Neural progenitor cell (in vitro differentiated cells): ENCODE results near the gene TCF7L1. TPM values are rescaled to one million over a fixed set of nuclear protein-coding genes. Genes with fewer than 3 reads are reported as not detected.
A peak's percentile ranks its signal among the peaks of the same experiment; 100 is the strongest.

Source experiments
- DNase-seq: peaks from one replicate; pipeline ENCODE4 v3.0.0-alpha.2; 2016; ENCODE audit warnings: low spot score
- H2AFZ ChIP-seq: fragments of 200-600 bp; sonication (generic); replicated peaks from 2 replicates; pipeline ENCODE4 v1.6.1; 2016; ENCODE audit warnings: antibody characterized with exemption
- H3F3A ChIP-seq: fragments of 200-600 bp; sonication (generic); 2 replicates; pipeline ENCODE4 v1.6.1; 2016; ENCODE audit warnings: antibody characterized with exemption, low read depth
- H3K27ac ChIP-seq: fragments of 200-600 bp; sonication (generic); 2 replicates; pipeline ENCODE4 v1.5.1; 2016; ENCODE audit warnings: mild to moderate bottlenecking
- H3K27me3 ChIP-seq: fragments of 200-600 bp; sonication (generic); 2 replicates; pipeline ENCODE4 v1.6.1; 2016; ENCODE audit warnings: mild to moderate bottlenecking, moderate library complexity
- H3K36me3 ChIP-seq: fragments of 200-600 bp; sonication (generic); 2 replicates; pipeline ENCODE4 v1.5.1; 2016
- H3K4me1 ChIP-seq: fragments of 200-600 bp; sonication (generic); 2 replicates; pipeline ENCODE4 v1.6.1; 2016; ENCODE audit warnings: mixed run types
- H3K4me2 ChIP-seq: fragments of 200-600 bp; sonication (generic); 2 replicates; pipeline ENCODE4 v1.6.1; 2016
- H3K4me3 ChIP-seq: fragments of 200-600 bp; sonication (generic); 2 replicates; pipeline ENCODE4 v1.5.1; 2016
- H3K79me2 ChIP-seq: fragments of 200-600 bp; sonication (generic); 2 replicates; pipeline ENCODE4 v1.6.1; 2016; ENCODE audit warnings: low read depth
- H3K9ac ChIP-seq: fragments of 200-600 bp; sonication (generic); 2 replicates; pipeline ENCODE4 v1.6.1; 2016
- H3K9me3 ChIP-seq: fragments of 200-600 bp; sonication (generic); 2 replicates; pipeline ENCODE4 v1.5.1; 2016; ENCODE audit warnings: low read depth
- H4K20me1 ChIP-seq: fragments of 200-600 bp; sonication (generic); 2 replicates; pipeline ENCODE4 v1.6.1; 2016; ENCODE audit warnings: low read depth
- H3K27ac Mint-ChIP-seq: 3 replicates; pipeline ENCODE4 v1.8.0; 2021; ENCODE audit warnings: mixed read lengths
- H3K27me3 Mint-ChIP-seq: 2 replicates; pipeline ENCODE4 v1.8.0; 2022; ENCODE audit warnings: low read depth, mild to moderate bottlenecking, inconsistent platforms, moderate library complexity, mixed read lengths; ENCODE audit not compliant: insufficient read depth
- H3K36me3 Mint-ChIP-seq: 3 replicates; pipeline ENCODE4 v1.8.0; 2021; ENCODE audit warnings: mixed read lengths
- H3K4me1 Mint-ChIP-seq: 3 replicates; pipeline ENCODE4 v1.8.0; 2021; ENCODE audit warnings: mixed read lengths
- H3K4me3 Mint-ChIP-seq: 3 replicates; pipeline ENCODE4 v1.8.0; 2021; ENCODE audit warnings: mild to moderate bottlenecking, moderate library complexity, mixed read lengths
- H3K9me3 Mint-ChIP-seq: 3 replicates; pipeline ENCODE4 v1.8.0; 2020; ENCODE audit warnings: mixed read lengths
- CTCF ChIP-seq: fragments of 200-600 bp; sonication (generic); IDR thresholded peaks from 2 replicates; pipeline ENCODE4 v1.5.1; 2017; ENCODE audit warnings: antibody characterized with exemption, mild to moderate bottlenecking
- EZH2 ChIP-seq: fragments of 200-600 bp; sonication (generic); IDR thresholded peaks from 2 replicates; pipeline ENCODE4 v1.6.1; 2017; ENCODE audit warnings: antibody characterized with exemption, mild to moderate bottlenecking, moderate library complexity
- EZH2phosphoT487 ChIP-seq: fragments of 200-600 bp; sonication (generic); IDR thresholded peaks from 2 replicates; pipeline ENCODE4 v1.6.1; 2017; ENCODE audit warnings: antibody characterized with exemption
- total RNA-seq: library from RNA; depleted of rRNA; stranded (reverse); fragments of >200 nt; gene quantifications from 2 replicates; pipeline ENCODE4 v1.2.3, GENCODE V29; 2015; ENCODE audit warnings: low replicate concordance

Gene TCF7L1
- total RNA-seq, 1 donor from 2014 or later = 1.0 TPM

- Histone ChIP-seq H3K9ac (no peak overlapping the region), H3F3A (peaks cover 18% of the 10 kb centered on the region), H3K4me2 (no peak overlapping the region), H3K27me3 (no peaks in the 10 kb centered on the region), H3K9me3 (no peaks in the 10 kb centered on the region), H3K27ac (no peak overlapping the region), H3K36me3 (no peaks in the 10 kb centered on the region), H3K79me2 (peaks cover 44% of the 10 kb centered on the region), H4K20me1 (no peaks in the 10 kb centered on the region), H3K4me1 (peaks cover 47% of the 10 kb centered on the region), H2AFZ (no peak overlapping the region), H3K4me3 (no peak overlapping the region)
- no peak overlapping the region for H3K4me3 Mint-ChIP-seq
- H3K36me3 Mint-ChIP-seq = peaks cover 11% of the 10 kb centered on the region
- TF ChIP-seq CTCF (no peak), EZH2phosphoT487 (no peak), EZH2 (no peak)
- no peak overlapping the region for H3K27ac Mint-ChIP-seq
- peaks cover 6% of the 10 kb centered on the region for H3K27me3 Mint-ChIP-seq
- H3K4me1 Mint-ChIP-seq = peaks cover 60% of the 10 kb centered on the region
- H3K9me3 Mint-ChIP-seq = no peaks in the 10 kb centered on the region
- no peak for DNase-seq
Observed at GRCh38 chr2:85244828-85245227, 111.6 kb downstream of the TCF7L1 start.

DNA sequence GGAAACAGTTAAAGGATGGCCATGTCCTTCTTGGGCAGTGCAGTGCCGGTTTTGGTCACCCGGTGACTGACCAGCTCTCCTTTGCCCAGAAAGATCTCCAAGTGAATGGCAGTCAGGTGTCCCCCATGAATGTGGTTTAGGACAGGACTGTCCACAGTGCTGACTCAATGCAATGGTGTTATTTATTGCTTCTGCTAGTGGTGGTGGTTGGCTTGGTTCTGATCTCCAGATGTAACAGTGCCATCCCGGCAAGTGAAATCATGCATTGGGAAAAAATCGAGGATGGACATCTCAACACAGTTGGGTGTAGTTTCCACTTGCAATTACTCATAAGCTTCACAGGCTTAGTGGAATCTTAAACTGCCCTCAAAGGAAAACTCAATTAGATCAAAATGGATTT lies 112.7 kb downstream of the TCF7L1 start:
- Histone ChIP-seq H3K36me3 (no peaks in the 10 kb centered on the region), H3K4me2 (no peak overlapping the region), H3K4me3 (no peak overlapping the region), H4K20me1 (no peaks in the 10 kb centered on the region), H3K9me3 (no peaks in the 10 kb centered on the region), H3F3A (peaks cover 22% of the 10 kb centered on the region), H3K4me1 (peaks cover 54% of the 10 kb centered on the region), H2AFZ (no peak overlapping the region), H3K27ac (no peak overlapping the region), H3K27me3 (no peaks in the 10 kb centered on the region), H3K79me2 (peaks cover 44% of the 10 kb centered on the region), H3K9ac (no peak overlapping the region)
- no peak for DNase-seq
- Mint-ChIP-seq H3K9me3 (no peaks in the 10 kb centered on the region), H3K36me3 (peaks cover 11% of the 10 kb centered on the region), H3K4me1 (peaks cover 59% of the 10 kb centered on the region), H3K27me3 (peaks cover 4% of the 10 kb centered on the region), H3K4me3 (no peak overlapping the region), H3K27ac (no peak overlapping the region)
- TF ChIP-seq EZH2 = no peak
- no peak for TF ChIP-seq EZH2phosphoT487
- TF ChIP-seq CTCF = no peak

- no peak for DNase-seq
- peaks cover 61% of the 10 kb centered on the region for H3K4me1 Mint-ChIP-seq
- Histone ChIP-seq H3K4me2 (peak overlapping the region; percentile 64), H3F3A (peaks cover 24% of the 10 kb centered on the region), H3K9me3 (no peaks in the 10 kb centered on the region), H3K36me3 (no peaks in the 10 kb centered on the region), H3K4me3 (no peak overlapping the region), H3K27me3 (no peaks in the 10 kb centered on the region), H3K27ac (no peak overlapping the region), H2AFZ (no peak overlapping the region), H4K20me1 (no peaks in the 10 kb centered on the region), H3K4me1 (peaks cover 58% of the 10 kb centered on the region), H3K79me2 (peaks cover 45% of the 10 kb centered on the region), H3K9ac (no peak overlapping the region)
- no peak for TF ChIP-seq EZH2phosphoT487
- TF ChIP-seq CTCF = no peak
- TF ChIP-seq EZH2 = no peak
- no peak overlapping the region for H3K27ac Mint-ChIP-seq
- no peak overlapping the region for H3K4me3 Mint-ChIP-seq
- peaks cover 11% of the 10 kb centered on the region for H3K36me3 Mint-ChIP-seq
- H3K27me3 Mint-ChIP-seq = peaks cover 4% of the 10 kb centered on the region
- H3K9me3 Mint-ChIP-seq = no peaks in the 10 kb centered on the region
Observed at GRCh38 chr2:85246348-85246747, 113.2 kb downstream of the TCF7L1 start.
